Measurements from ENCODE around the gene KLHL6. TPM values are rescaled to one million over a fixed set of nuclear protein-coding genes. Genes with fewer than 3 reads are reported as not detected.

KLHL6 gene
- total and polyA plus RNA-seq, 10 of the 15 experiments (the other 5 are each of a cell fraction or from before 2014, with no cell fraction given), result 4.0 to 91.8 (median 24.4) TPM

DNA sequence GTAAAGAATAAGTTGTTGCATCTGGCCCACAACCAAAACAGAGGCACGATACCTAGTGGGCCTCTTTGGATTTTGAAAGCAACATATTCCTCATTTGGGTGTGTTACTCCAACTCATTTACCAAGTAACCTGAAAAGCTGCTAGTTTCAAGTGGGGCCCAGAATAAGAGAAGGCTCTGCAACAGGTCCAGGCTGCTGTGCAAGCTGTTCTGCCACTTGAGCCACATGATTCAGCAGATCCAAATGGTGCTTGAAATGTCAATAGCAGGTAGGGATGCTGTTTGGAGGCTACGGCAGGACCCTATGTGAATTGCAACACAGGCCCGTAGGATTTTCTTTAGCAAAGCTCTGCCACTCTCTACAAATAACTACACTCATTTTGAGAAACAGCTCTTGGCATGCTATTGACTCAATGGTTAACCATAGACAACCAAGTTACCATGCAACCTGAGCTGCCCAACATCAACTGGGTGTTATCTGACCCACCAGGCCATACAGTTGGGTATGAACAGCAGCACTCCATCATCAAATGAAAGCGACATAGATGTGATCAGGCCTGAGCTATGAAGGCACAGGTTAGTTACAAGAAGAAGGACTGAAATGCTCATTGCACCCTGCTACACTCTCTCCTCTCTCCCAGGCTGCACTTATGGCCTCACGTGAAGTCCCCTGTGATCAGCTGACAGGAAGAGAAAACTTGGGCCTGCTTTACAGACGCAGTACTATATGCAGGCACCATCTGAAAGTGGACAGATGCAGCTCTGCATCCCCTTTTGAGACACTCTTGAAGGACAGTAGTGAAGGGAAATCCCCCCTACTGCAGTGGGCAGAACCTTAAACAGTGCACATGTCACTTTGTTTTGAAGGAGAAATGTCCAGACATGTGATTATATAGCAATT, 117.6 kb downstream of the KLHL6 start (continued):
- TF ChIP-seq, protein P1, sequence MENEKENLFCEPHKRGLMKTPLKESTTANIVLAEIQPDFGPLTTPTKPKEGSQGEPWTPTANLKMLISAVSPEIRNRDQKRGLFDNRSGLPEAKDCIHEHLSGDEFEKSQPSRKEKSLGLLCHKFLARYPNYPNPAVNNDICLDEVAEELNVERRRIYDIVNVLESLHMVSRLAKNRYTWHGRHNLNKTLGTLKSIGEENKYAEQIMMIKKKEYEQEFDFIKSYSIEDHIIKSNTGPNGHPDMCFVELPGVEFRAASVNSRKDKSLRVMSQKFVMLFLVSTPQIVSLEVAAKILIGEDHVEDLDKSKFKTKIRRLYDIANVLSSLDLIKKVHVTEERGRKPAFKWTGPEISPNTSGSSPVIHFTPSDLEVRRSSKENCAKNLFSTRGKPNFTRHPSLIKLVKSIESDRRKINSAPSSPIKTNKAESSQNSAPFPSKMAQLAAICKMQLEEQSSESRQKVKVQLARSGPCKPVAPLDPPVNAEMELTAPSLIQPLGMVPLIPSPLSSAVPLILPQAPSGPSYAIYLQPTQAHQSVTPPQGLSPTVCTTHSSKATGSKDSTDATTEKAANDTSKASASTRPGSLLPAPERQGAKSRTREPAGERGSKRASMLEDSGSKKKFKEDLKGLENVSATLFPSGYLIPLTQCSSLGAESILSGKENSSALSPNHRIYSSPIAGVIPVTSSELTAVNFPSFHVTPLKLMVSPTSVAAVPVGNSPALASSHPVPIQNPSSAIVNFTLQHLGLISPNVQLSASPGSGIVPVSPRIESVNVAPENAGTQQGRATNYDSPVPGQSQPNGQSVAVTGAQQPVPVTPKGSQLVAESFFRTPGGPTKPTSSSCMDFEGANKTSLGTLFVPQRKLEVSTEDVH (IDR thresholded peaks at IDR 0.05; ENCODE audit: low read depth, partially characterized antibody), result no peak
- peak; percentile 68 for TF ChIP-seq RAD51 (IDR thresholded peaks at IDR 0.05)

Small RNA genes lying within 50 kb of the gene (small RNA-seq; reads per million reads assigned to genes)
- gene RF00092 (not detected), gene RF00394 (not detected), gene RF01241 (not detected), gene SNORA63D (2.1 reads per million, percentile 64 among the genes with 10 or more reads in this experiment)

Other genes with a start within 250 kb of the KLHL6 start
- gene MCF2L2, start 127.1 kb downstream of the KLHL6 start, total RNA-seq (2014; rRNA removed), result 2.8 and 2.9 TPM in 2 replicates
- 2.8 and 3.1 TPM in 2 replicates for gene MCF2L2, start 127.1 kb downstream of the KLHL6 start, total RNA-seq (2014; rRNA removed; fragmentation: Illumina TruSeq; extraction: Trizol)
- gene MCF2L2, start 127.1 kb downstream of the KLHL6 start, total RNA-seq (2021), result 1.6 and 2.2 TPM in 2 replicates
- gene MCF2L2, start 127.1 kb downstream of the KLHL6 start, polyA plus RNA-seq (2011; rRNA removed), result 0.43 and 0.52 TPM in 2 replicates
- gene MCF2L2, start 127.1 kb downstream of the KLHL6 start, polyA plus RNA-seq (2014; fragmentation: Illumina TruSeq; extraction: Trizol), result 0.95 and 1.2 TPM in 2 replicates
- under 1 TPM; 0.37 to 0.42 TPM for gene MCF2L2, start 127.1 kb downstream of the KLHL6 start, polyA plus RNA-seq (2014; fragmentation: Nextera tagmentation; extraction: Ambion mirVana)
- gene MCF2L2, start 127.1 kb downstream of the KLHL6 start, polyA plus RNA-seq (2014; rRNA removed), result 1.6 and 2.0 TPM in 2 replicates
- 1 to 10 TPM in 1 of 2 experiments, under 1 TPM in 1; 0.72 to 1.6 TPM for gene MCF2L2, start 127.1 kb downstream of the KLHL6 start, polyA plus RNA-seq (2016; fragmentation: Nextera tagmentation; extraction: Ambion mirVana)
- gene KLHL24, start 79.9 kb upstream of the KLHL6 start, total RNA-seq (2014; rRNA removed), result 6.1 and 7.5 TPM in 2 replicates
- gene KLHL24, start 79.9 kb upstream of the KLHL6 start, total RNA-seq (2014; rRNA removed; fragmentation: Illumina TruSeq; extraction: Trizol), result 5.8 and 6.8 TPM in 2 replicates
- gene KLHL24, start 79.9 kb upstream of the KLHL6 start, total RNA-seq (2021), result 5.8 and 6.7 TPM in 2 replicates
- 24.3 and 39.5 TPM in 2 replicates for gene KLHL24, start 79.9 kb upstream of the KLHL6 start, polyA plus RNA-seq (2011; rRNA removed)
- 4.2 and 4.5 TPM in 2 replicates for gene KLHL24, start 79.9 kb upstream of the KLHL6 start, polyA plus RNA-seq (2014; fragmentation: Illumina TruSeq; extraction: Trizol)
- gene KLHL24, start 79.9 kb upstream of the KLHL6 start, polyA plus RNA-seq (2014; fragmentation: Nextera tagmentation; extraction: Ambion mirVana), result 1 to 10 TPM in 1 of 2 experiments, under 1 TPM in 1; 0.91 to 1.6 TPM
- gene KLHL24, start 79.9 kb upstream of the KLHL6 start, polyA plus RNA-seq (2014; rRNA removed), result 3.2 and 4.0 TPM in 2 replicates
- 1 to 10 TPM; 4.5 to 6.3 TPM for gene KLHL24, start 79.9 kb upstream of the KLHL6 start, polyA plus RNA-seq (2016; fragmentation: Nextera tagmentation; extraction: Ambion mirVana)
- 31.0 and 32.9 TPM in 2 replicates for gene YEATS2, start 142.1 kb upstream of the KLHL6 start, total RNA-seq (2014; rRNA removed)
- 31.8 and 32.7 TPM in 2 replicates for gene YEATS2, start 142.1 kb upstream of the KLHL6 start, total RNA-seq (2014; rRNA removed; fragmentation: Illumina TruSeq; extraction: Trizol)
- 24.0 and 24.8 TPM in 2 replicates for gene YEATS2, start 142.1 kb upstream of the KLHL6 start, total RNA-seq (2021)
- gene YEATS2, start 142.1 kb upstream of the KLHL6 start, polyA plus RNA-seq (2011; rRNA removed), result 54.9 and 65.3 TPM in 2 replicates
- 23.8 and 34.8 TPM in 2 replicates for gene YEATS2, start 142.1 kb upstream of the KLHL6 start, polyA plus RNA-seq (2014; fragmentation: Illumina TruSeq; extraction: Trizol)
- gene YEATS2, start 142.1 kb upstream of the KLHL6 start, polyA plus RNA-seq (2014; fragmentation: Nextera tagmentation; extraction: Ambion mirVana), result 1 to 10 TPM; 1.9 to 3.8 TPM
- gene YEATS2, start 142.1 kb upstream of the KLHL6 start, polyA plus RNA-seq (2014; rRNA removed), result 22.6 and 26.8 TPM in 2 replicates
- 10 to 100 TPM; 15.3 to 17.2 TPM for gene YEATS2, start 142.1 kb upstream of the KLHL6 start, polyA plus RNA-seq (2016; fragmentation: Nextera tagmentation; extraction: Ambion mirVana)